GM23248 (cell line): Measurements from ENCODE around the gene ADAMTS15. TPM values are rescaled to one million over a fixed set of nuclear protein-coding genes. Genes with fewer than 3 reads are reported as not detected.

Source experiments
- DNase-seq: peaks from one replicate; pipeline ENCODE4 v3.0.0-alpha.2; 2015
- H2AFZ ChIP-seq: fragments of 200-600 bp; sonication (generic); 2 replicates; pipeline ENCODE4 v1.6.1; 2016; ENCODE audit warnings: antibody characterized with exemption
- H3F3A ChIP-seq: fragments of 200-600 bp; sonication (generic); 2 replicates; pipeline ENCODE4 v1.6.1; 2016; ENCODE audit warnings: mild to moderate bottlenecking, antibody characterized with exemption, mixed run types; ENCODE audit not compliant: insufficient read depth
- H3K27ac ChIP-seq: fragments of 200-600 bp; sonication (generic); 2 replicates; pipeline ENCODE4 v1.5.1; 2016; ENCODE audit warnings: mild to moderate bottlenecking
- H3K27me3 ChIP-seq: fragments of 200-600 bp; sonication (generic); replicated peaks from 2 replicates; pipeline ENCODE4 v1.6.1; 2016; ENCODE audit warnings: mild to moderate bottlenecking; ENCODE audit not compliant: insufficient read depth
- H3K36me3 ChIP-seq: fragments of 200-600 bp; sonication (generic); 2 replicates; pipeline ENCODE4 v1.6.1; 2016; ENCODE audit warnings: low read depth, mild to moderate bottlenecking
- H3K4me1 ChIP-seq: fragments of 200-600 bp; sonication (generic); 2 replicates; pipeline ENCODE4 v1.6.1; 2016; ENCODE audit warnings: mild to moderate bottlenecking; ENCODE audit not compliant: insufficient read depth
- H3K4me2 ChIP-seq: fragments of 200-600 bp; sonication (generic); one replicate; pipeline ENCODE4 v1.6.1; 2016; ENCODE audit warnings: mild to moderate bottlenecking; ENCODE audit not compliant: unreplicated experiment
- H3K4me3 ChIP-seq: fragments of 200-600 bp; sonication (generic); 2 replicates; pipeline ENCODE4 v1.5.1; 2016; ENCODE audit warnings: mild to moderate bottlenecking
- H3K79me2 ChIP-seq: fragments of 200-600 bp; sonication (generic); 2 replicates; pipeline ENCODE4 v1.6.1; 2016; ENCODE audit warnings: mild to moderate bottlenecking; ENCODE audit not compliant: insufficient read depth
- H3K9ac ChIP-seq: fragments of 200-600 bp; sonication (generic); 2 replicates; pipeline ENCODE4 v1.6.1; 2016; ENCODE audit warnings: mild to moderate bottlenecking
- H3K9me2 ChIP-seq: fragments of 200-600 bp; sonication (generic); 2 replicates; pipeline ENCODE4 v1.6.1; 2016; ENCODE audit warnings: mixed run types, mild to moderate bottlenecking, moderate library complexity; ENCODE audit not compliant: insufficient read depth
- H3K9me3 ChIP-seq: fragments of 200-600 bp; sonication (generic); one replicate; pipeline ENCODE4 v1.6.1; 2017; ENCODE audit warnings: low read depth
- H4K20me1 ChIP-seq: fragments of 200-600 bp; sonication (generic); 2 replicates; pipeline ENCODE4 v1.6.0; 2016; ENCODE audit not compliant: insufficient read depth
- EZH2 ChIP-seq: fragments of 200-600 bp; sonication (generic); IDR thresholded peaks from 2 replicates; pipeline ENCODE4 v1.6.1; 2018; ENCODE audit warnings: antibody characterized with exemption, mild to moderate bottlenecking; ENCODE audit not compliant: insufficient read depth, poor library complexity, severe bottlenecking
- EZH2phosphoT487 ChIP-seq: fragments of 200-600 bp; sonication (generic); IDR thresholded peaks from 2 replicates; pipeline ENCODE4 v1.6.1; 2018; ENCODE audit warnings: antibody characterized with exemption, moderate library complexity, mild to moderate bottlenecking, low read depth; ENCODE audit not compliant: insufficient read depth
- WGBS, 2 experiments: methylation state at CpG; one replicate each; pipeline ENCODE4 v1.1.6; 2015 to 2017; ENCODE audit warnings: low lambda C conversion rate in 2 of 2, low coverage in 1 of 2; ENCODE audit errors: missing lambda C conversion rate in 2 of 2; 5-methylcytosine and 5-hydroxymethylcytosine counted together
- in situ Hi-C: fragments of 300-500 bp; cut with MboI; formaldehyde crosslinking; loops from 2 replicates; pipeline ENCODE4 v1.15.0; 2020
- polyA plus RNA-seq: library from polyadenylated mRNA; unstranded; fragments of >200 nt; fragmentation: Nextera tagmentation; extraction: Ambion mirVana; gene quantifications from 2 replicates; pipeline ENCODE4 v1.2.1, GENCODE V29; 2016
- total RNA-seq: library from RNA; depleted of rRNA; stranded (reverse); fragments of >200 nt; shearing (Covaris generic); gene quantifications from 2 replicates; pipeline ENCODE4 v1.2.3, GENCODE V29; 2014

The ADAMTS15 gene
- total and polyA plus RNA-seq, 2 experiments from 2014 or later: 0.09 to 0.97 TPM

GRCh38 chr11:130520271-130520671, 71.8 kb downstream of the ADAMTS15 start:
- Histone ChIP-seq H3K9me2 (no peaks in the 10 kb centered on the region), H3K4me2 (no peak overlapping the region), H3K4me1 (peaks cover 32% of the 10 kb centered on the region), H3K36me3 (no peaks in the 10 kb centered on the region), H3K79me2 (no peaks in the 10 kb centered on the region), H3K9me3 (no peaks in the 10 kb centered on the region), H3K4me3 (no peak overlapping the region), H3F3A (peaks cover 28% of the 10 kb centered on the region), H3K27ac (no peak overlapping the region), H3K27me3 (no peaks in the 10 kb centered on the region), H2AFZ (no peak overlapping the region), H3K9ac (no peak overlapping the region), H4K20me1 (no peaks in the 10 kb centered on the region)
- no peak for TF ChIP-seq EZH2
- in situ Hi-C loops: no loop called here
- no peak for DNase-seq
- 46 to 52% methylated on average over 7 of the region's 7 CpGs for WGBS, 2 experiments

- TF ChIP-seq EZH2phosphoT487 (no peak), EZH2 (no peak)
- Histone ChIP-seq H3K4me3 (no peak overlapping the region), H3K27me3 (no peaks in the 10 kb centered on the region), H2AFZ (peak overlapping the region; percentile 19; the same call in 1 of the 2 replicates), H3K27ac (peak overlapping the region; percentile 71), H3K4me2 (peak overlapping the region; percentile 45), H4K20me1 (no peaks in the 10 kb centered on the region), H3K36me3 (no peaks in the 10 kb centered on the region), H3K4me1 (peaks cover 22% of the 10 kb centered on the region), H3K79me2 (no peaks in the 10 kb centered on the region), H3K9me3 (no peaks in the 10 kb centered on the region), H3K9me2 (no peaks in the 10 kb centered on the region), H3F3A (peaks cover 22% of the 10 kb centered on the region), H3K9ac (peak overlapping the region; percentile 52)
- DNase-seq: peak; percentile 97
- in situ Hi-C loops: no loop called here
- WGBS, 2 experiments: 0 to 4% methylated on average over 6 to 9 of the region's 9 CpGs
These were observed 74.0 kb downstream of the ADAMTS15 start for GRCh38 chr11:130522284-130522961.

- Histone ChIP-seq H4K20me1 (no peaks in the 10 kb centered on the region), H3K9me3 (no peaks in the 10 kb centered on the region), H3F3A (peaks cover 22% of the 10 kb centered on the region), H3K4me2 (peak overlapping the region; percentile 45), H3K79me2 (no peaks in the 10 kb centered on the region), H3K9ac (peak overlapping the region; percentile 52), H3K27ac (peak overlapping the region; percentile 71), H3K27me3 (no peaks in the 10 kb centered on the region), H3K9me2 (no peaks in the 10 kb centered on the region), H3K36me3 (no peaks in the 10 kb centered on the region), H3K4me1 (peaks cover 26% of the 10 kb centered on the region), H2AFZ (no peak overlapping the region), H3K4me3 (no peak overlapping the region)
- peak; percentile 39 for DNase-seq
- no peak for TF ChIP-seq EZH2phosphoT487
- no peak for TF ChIP-seq EZH2
- in situ Hi-C loops: no loop called here
- 50 to 56% methylated on average over 2 of the region's 2 CpGs for WGBS, 2 experiments
These were observed 74.7 kb downstream of the ADAMTS15 start for GRCh38 chr11:130523166-130523565.

- Histone ChIP-seq H3K9me3 (no peaks in the 10 kb centered on the region), H3K27me3 (no peaks in the 10 kb centered on the region), H3K9ac (peak overlapping the region; percentile 52), H3K27ac (peak overlapping the region; percentile 71), H3K79me2 (no peaks in the 10 kb centered on the region), H3K36me3 (no peaks in the 10 kb centered on the region), H3F3A (peaks cover 22% of the 10 kb centered on the region), H3K4me3 (no peak overlapping the region), H3K4me1 (peaks cover 26% of the 10 kb centered on the region), H3K4me2 (peak overlapping the region; percentile 45), H2AFZ (no peak overlapping the region), H4K20me1 (no peaks in the 10 kb centered on the region), H3K9me2 (no peaks in the 10 kb centered on the region)
- TF ChIP-seq EZH2 (no peak), EZH2phosphoT487 (no peak)
- in situ Hi-C loops: no loop called here
- peak; percentile 97 for DNase-seq
- 1 to 4% methylated on average over 10 of the region's 10 CpGs for WGBS, 2 experiments
These were observed 75.2 kb downstream of the ADAMTS15 start for GRCh38 chr11:130523609-130524008.
